Endothelial cell of umbilical vein (primary cell): ENCODE results near the gene BCL2. TPM values are rescaled to one million over a fixed set of nuclear protein-coding genes. Genes with fewer than 3 reads are reported as not detected.

Experiments
- BruUV-seq: library from RNA; stranded (reverse); fragments of 400-500 nt; replicated peaks from 2 replicates; lab custom pipeline; 2021; lab: Mats Ljungman, UMichigan
- CTCF ChIA-PET: fragments of 300-600, 350-600 bp; sonication (Branson Sonifier 250); formaldehyde crosslinking; loops from one replicate; lab custom pipeline; 2021; ENCODE audit warnings: antibody characterized with exemption, inconsistent platforms; lab: Charles Lee
- POLR2A ChIA-PET: fragments of 300-600, 350-600 bp; sonication (Branson Sonifier 250); formaldehyde crosslinking; loops from one replicate; lab custom pipeline; 2021; ENCODE audit warnings: antibody characterized with exemption, inconsistent platforms; lab: Charles Lee
- DNase-seq: peaks from one replicate; pipeline ENCODE4 v3.0.0-alpha.2; 2011; ENCODE audit warnings: low read depth, low spot score
- FAIRE-seq: peaks from 2 replicates; lab custom pipeline; 2011; peaks lifted over from hg19 to GRCh38; lab: Jason Lieb, UNC
- H2AFZ ChIP-seq: 2 replicates; pipeline ENCODE4 v1.6.0; 2012; ENCODE audit warnings: low read depth, low read length, control low read depth, inconsistent platforms
- H3K27ac ChIP-seq: 2 replicates; pipeline ENCODE4 v1.5.1; 2011; ENCODE audit warnings: low read depth, mild to moderate bottlenecking, control low read depth, low read length, moderate library complexity; ENCODE audit not compliant: insufficient read depth
- H3K27me3 ChIP-seq, 2 experiments: 2 replicates each; pipeline versions ENCODE4 v1.6.0 to v1.6.1; 2011; ENCODE audit warnings: low read length in 2 of 2, mixed read lengths in 1 of 2; ENCODE audit not compliant: control insufficient read depth in 2 of 2, insufficient read depth in 2 of 2
- H3K36me3 ChIP-seq, 2 experiments: 2 replicates in 1 of 2; 3 replicates in 1 of 2; pipeline ENCODE4 v1.5.1; 2011; ENCODE audit warnings: low read length in 2 of 2, mild to moderate bottlenecking in 1 of 2, moderate library complexity in 1 of 2; ENCODE audit not compliant: control insufficient read depth in 2 of 2, insufficient read depth in 2 of 2; ENCODE audit errors: extremely low read depth in 1 of 2
- H3K4me1 ChIP-seq: 3 replicates; pipeline ENCODE4 v1.5.1; 2011; ENCODE audit warnings: mild to moderate bottlenecking, low read length; ENCODE audit not compliant: control insufficient read depth, insufficient read depth; ENCODE audit errors: extremely low read depth
- H3K4me2 ChIP-seq: 2 replicates; pipeline ENCODE4 v1.6.1; 2011; ENCODE audit warnings: low read length, control low read depth, mixed read lengths; ENCODE audit not compliant: insufficient read depth
- H3K4me3 ChIP-seq, 3 experiments: fragments of 200-600 bp in 1 of 3; sonication (generic), shearing (Covaris generic) in 1 of 3; replicated peaks in 1 of 3; 2 replicates each; pipeline ENCODE4 v1.5.1; 2011 to 2016; ENCODE audit warnings: control low read depth in 3 of 3, low read length in 3 of 3, mild to moderate bottlenecking in 2 of 3, inconsistent platforms in 1 of 3, low read depth in 1 of 3, moderate library complexity in 1 of 3; ENCODE audit not compliant: insufficient read depth in 1 of 3
- H3K79me2 ChIP-seq: 2 replicates; pipeline ENCODE4 v1.6.0; 2012; ENCODE audit warnings: low read length, inconsistent platforms; ENCODE audit not compliant: control insufficient read depth, insufficient read depth
- H3K9ac ChIP-seq: replicated peaks from 2 replicates; pipeline ENCODE3; 2011; ENCODE audit warnings: low read length, control low read depth; ENCODE audit not compliant: insufficient read depth; ENCODE audit errors: extremely low read depth
- H3K9me1 ChIP-seq: replicated peaks from 3 replicates; pipeline ENCODE4 v1.6.0; 2011; ENCODE audit warnings: mild to moderate bottlenecking, low read length; ENCODE audit not compliant: control insufficient read depth, insufficient read depth; ENCODE audit errors: extremely low read depth
- H3K9me3 ChIP-seq: replicated peaks from 2 replicates; pipeline ENCODE4 v1.5.1; 2012; ENCODE audit warnings: low read length, inconsistent platforms; ENCODE audit not compliant: control insufficient read depth, insufficient read depth
- H4K20me1 ChIP-seq: replicated peaks from 2 replicates; pipeline ENCODE3; 2011; ENCODE audit warnings: mild to moderate bottlenecking, low read length; ENCODE audit not compliant: control insufficient read depth, insufficient read depth; ENCODE audit errors: extremely low read depth
- CTCF ChIP-seq, 2 donors: IDR thresholded peaks; 1 replicate in 1 of 2; 2 replicates in 1 of 2; pipeline ENCODE4 v1.5.1; 2011; ENCODE audit warnings: low read length in 2 of 2, mild to moderate bottlenecking in 2 of 2, moderate library complexity in 2 of 2, control low read depth in 1 of 2, inconsistent platforms in 1 of 2, low read depth in 1 of 2; ENCODE audit not compliant: insufficient read depth in 1 of 2; ENCODE audit errors: extremely low read depth in 1 of 2
- EZH2 ChIP-seq: IDR thresholded peaks from 2 replicates; pipeline ENCODE4 v1.6.1; 2012; ENCODE audit warnings: borderline replicate concordance, low read depth, mild to moderate bottlenecking, moderate library complexity, low read length, inconsistent platforms; ENCODE audit not compliant: severe bottlenecking
- FOS ChIP-seq: IDR thresholded peaks from 2 replicates; pipeline ENCODE4 v1.6.1; 2011; ENCODE audit warnings: mild to moderate bottlenecking, low read length, moderate library complexity, borderline replicate concordance; ENCODE audit not compliant: insufficient read depth
- GATA2 ChIP-seq: IDR thresholded peaks from 2 replicates; pipeline ENCODE4 v1.7.0; 2011; ENCODE audit warnings: low read depth, mild to moderate bottlenecking, moderate library complexity, mixed read lengths, low read length; ENCODE audit not compliant: insufficient read length, insufficient read depth
- JUN ChIP-seq: IDR thresholded peaks from 2 replicates; pipeline ENCODE4 v1.6.1; 2011; ENCODE audit warnings: borderline replicate concordance, low read depth; ENCODE audit not compliant: insufficient read length, insufficient read depth
- MAX ChIP-seq: IDR thresholded peaks from 2 replicates; pipeline ENCODE4 v1.6.1; 2011; ENCODE audit not compliant: insufficient read depth, insufficient read length
- MYC ChIP-seq: IDR thresholded peaks from one replicate; pipeline ENCODE4 v1.6.1; 2011; ENCODE audit warnings: mild to moderate bottlenecking, low read depth, low read length
- POLR2A ChIP-seq: IDR thresholded peaks from 2 replicates; pipeline ENCODE4 v1.6.1; 2012; ENCODE audit warnings: low read depth, mild to moderate bottlenecking, control low read depth, low read length
- POLR2AphosphoS5 ChIP-seq: IDR thresholded peaks from 2 replicates; pipeline ENCODE4 v1.6.1; 2012; ENCODE audit warnings: low read depth, mild to moderate bottlenecking, control low read depth, low read length, moderate library complexity; ENCODE audit not compliant: insufficient read depth
- dilution Hi-C: fragments of 300-500 bp; cut with MboI; formaldehyde crosslinking; loops from one replicate; pipeline ENCODE4 v1.15.0; 2019; ENCODE audit warnings: low sequenced_read_pairs; ENCODE audit not compliant: extremely low pct_ligation_motif_present
- intact Hi-C: fragments of 100-400 bp; cut with micrococcal nuclease; formaldehyde crosslinking; loops from one replicate; pipeline ENCODE4 v1.10.0; 2022
- polyA plus RNA-seq, 4 experiments: library from polyadenylated mRNA; depleted of rRNA in 3 of 4; stranded (reverse) in 3 of 4; unstranded in 1 of 4; fragments of >200 nt; gene quantifications; 2 replicates each; pipeline versions ENCODE4 v1.2.1 to v1.2.3, GENCODE V29; 2011 to 2012; ENCODE audit warnings: missing spikeins in 1 of 4
- total RNA-seq: library from RNA; stranded (reverse); gene quantifications from 2 replicates; pipeline ENCODE4 v1.2.3, GENCODE V29; 2021

The BCL2 gene
- total and polyA plus RNA-seq, 2 donors (not counting 3 experiments of a cell fraction or from before 2014, with no cell fraction given) = 0.35 to 5.0 TPM

DNA sequence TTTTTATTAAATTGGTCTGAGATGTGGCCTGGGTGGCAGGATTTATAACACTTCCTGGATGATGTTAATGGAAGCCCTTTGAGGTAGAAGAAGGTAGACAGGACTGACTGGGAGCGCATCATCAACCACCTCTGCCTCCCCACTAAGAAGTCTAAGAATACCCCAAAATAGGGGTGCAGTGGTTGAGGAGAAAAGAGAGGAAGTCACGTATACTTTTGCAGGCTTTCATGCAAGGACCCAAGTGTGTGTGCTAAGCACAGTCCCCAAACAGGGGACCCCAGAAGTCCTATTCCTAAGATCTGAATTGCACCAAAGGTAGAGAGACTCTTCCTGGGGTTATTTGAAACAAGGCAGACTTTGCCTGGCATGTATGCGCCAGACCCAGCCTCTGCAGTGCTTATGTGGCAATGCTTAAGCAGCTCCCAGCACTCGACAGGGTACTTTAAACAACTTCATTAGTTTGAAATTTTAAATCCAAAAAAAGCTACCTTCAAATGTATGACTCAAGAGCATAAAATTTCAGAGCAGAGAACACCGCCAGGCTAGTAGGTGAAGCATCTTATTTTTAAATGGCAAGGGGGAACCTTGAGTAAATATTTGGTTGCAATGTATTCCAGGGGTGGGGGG, 35.3 kb downstream of the BCL2 start:
- H3K36me3 ChIP-seq = no peaks in the 10 kb centered on the region
- H3K9me3 ChIP-seq = no peaks in the 10 kb centered on the region
- no peaks in the 10 kb centered on the region for H3K79me2 ChIP-seq
- no TSS peak for BruUV-seq
- no peak overlapping the region for H2AFZ ChIP-seq
- FAIRE-seq (no peak), DNase-seq (no peak)
- H4K20me1 ChIP-seq = no peaks in the 10 kb centered on the region
- H3K4me3 ChIP-seq = no peak overlapping the region
- no peaks in the 10 kb centered on the region for H3K9me1 ChIP-seq
- no peak overlapping the region for H3K27ac ChIP-seq
- H3K27me3 ChIP-seq = no peaks in the 10 kb centered on the region
- ChIA-PET POLR2A (no interaction called here), CTCF (interaction anchor here (1.4 kb wide), 1 partner anchor 31 kb away, joined by 3 read pairs; no protein-coding TSS in a partner anchor)
- TF ChIP-seq CTCF (IDR thresholded peaks at IDR 0.05; ENCODE audit: extremely low read depth in 1 of 2, insufficient read depth in 1 of 2, low read depth in 1 of 2, low read length in 2 of 2) = no peak
- no peak for TF ChIP-seq POLR2A
- no peak overlapping the region for H3K9ac ChIP-seq
- dilution Hi-C loops (no loop called here), intact Hi-C loops (no loop called here)
- H3K4me1 ChIP-seq = no peaks in the 10 kb centered on the region
- no peak overlapping the region for H3K4me2 ChIP-seq

DNA sequence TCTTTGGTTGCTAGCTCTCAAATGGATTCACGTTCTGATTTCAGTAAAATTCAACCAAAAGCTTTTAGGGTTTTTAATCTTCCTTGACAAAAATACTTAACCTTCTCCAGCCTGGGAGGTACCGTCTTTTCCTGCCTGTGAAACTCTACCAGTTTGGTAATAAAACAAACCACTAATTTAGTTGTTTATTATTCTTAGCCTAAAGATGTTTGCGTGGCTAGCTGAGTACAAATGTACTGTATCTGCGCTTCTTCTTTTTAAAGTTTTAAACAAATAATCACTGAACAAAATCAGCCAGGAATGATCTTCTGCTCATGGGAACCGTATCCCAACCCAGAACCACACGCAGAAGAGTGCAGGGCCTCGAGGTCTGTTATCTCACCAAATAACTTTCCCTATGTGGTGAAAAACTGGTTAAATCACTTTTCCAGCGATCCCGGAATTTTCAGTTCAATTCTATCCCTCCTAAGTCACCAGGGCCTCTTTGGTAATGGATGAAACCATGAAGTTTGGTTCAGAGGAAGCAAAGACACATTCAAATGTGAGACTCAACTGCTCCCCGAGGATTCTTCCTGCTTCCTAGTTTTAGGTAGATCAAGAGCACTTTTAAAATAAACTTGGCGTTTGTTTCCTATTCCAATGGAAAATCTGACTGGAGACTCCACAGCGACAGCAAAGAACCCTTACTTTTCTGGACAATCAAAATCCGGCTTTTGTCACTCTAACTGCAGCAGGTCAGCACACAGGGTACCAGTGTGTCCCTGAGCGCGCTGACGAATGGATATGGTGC, 36.1 kb downstream of the BCL2 start:
- Histone ChIP-seq H3K9me3 (no peaks in the 10 kb centered on the region), H3K9me1 (no peaks in the 10 kb centered on the region), H2AFZ (no peak overlapping the region), H4K20me1 (no peaks in the 10 kb centered on the region), H3K9ac (no peak overlapping the region), H3K27me3 (no peaks in the 10 kb centered on the region), H3K4me1 (no peaks in the 10 kb centered on the region), H3K79me2 (no peaks in the 10 kb centered on the region), H3K4me3 (no peak overlapping the region), H3K27ac (no peak overlapping the region), H3K4me2 (no peak overlapping the region), H3K36me3 (no peaks in the 10 kb centered on the region)
- ChIA-PET CTCF (interaction anchor here (1.4 kb wide), 1 partner anchor 31 kb away, joined by 3 read pairs; no protein-coding TSS in a partner anchor), POLR2A (no interaction called here)
- dilution Hi-C loops (no loop called here), intact Hi-C loops (no loop called here)
- TF ChIP-seq MYC (no peak), JUN (no peak), MAX (no peak), FOS (no peak), POLR2A (no peak), POLR2AphosphoS5 (no peak), GATA2 (no peak), EZH2 (no peak)
- DNase-seq (no peak), FAIRE-seq (no peak)
- no TSS peak for BruUV-seq
